Activated CD4-positive, alpha-beta memory T cell treated with anti-CD3 and anti-CD28 coated beads for 36 hours (primary cell): Measurements from ENCODE around the gene ADAMTS9. TPM values are rescaled to one million over a fixed set of nuclear protein-coding genes. Genes with fewer than 3 reads are reported as not detected.

ENCODE experiments used
- CTCF ChIA-PET: fragments of 350-600 bp; sonication (Branson Sonifier 250); formaldehyde crosslinking; loops from one replicate; lab custom pipeline; 2021; ENCODE audit warnings: antibody characterized with exemption, inconsistent platforms; lab: Charles Lee
- POLR2A ChIA-PET: fragments of 350-600 bp; sonication (Branson Sonifier 250); formaldehyde crosslinking; loops from one replicate; lab custom pipeline; 2021; ENCODE audit warnings: antibody characterized with exemption; lab: Charles Lee
- DNase-seq: peaks from one replicate; pipeline ENCODE4 v3.0.0-alpha.2; 2020
- H3K27ac Mint-ChIP-seq: one replicate; pipeline ENCODE4 v1.8.0; 2021; ENCODE audit warnings: mixed read lengths
- H3K27me3 Mint-ChIP-seq: one replicate; pipeline ENCODE4 v1.8.0; 2021; ENCODE audit warnings: mixed read lengths
- H3K36me3 Mint-ChIP-seq: one replicate; pipeline ENCODE4 v1.8.0; 2021; ENCODE audit warnings: mixed read lengths
- H3K4me1 Mint-ChIP-seq: one replicate; pipeline ENCODE4 v1.8.0; 2021; ENCODE audit warnings: low read depth, mixed read lengths
- H3K4me3 Mint-ChIP-seq: one replicate; pipeline ENCODE4 v1.8.0; 2021; ENCODE audit warnings: mild to moderate bottlenecking, mixed read lengths
- H3K9me3 Mint-ChIP-seq: one replicate; pipeline ENCODE4 v1.8.0; 2021; ENCODE audit warnings: mixed read lengths
- intact Hi-C: fragments of 100-400 bp; cut with micrococcal nuclease; formaldehyde crosslinking; loops from one replicate; pipeline ENCODE4 v1.15.1; 2023
- total RNA-seq, 2 experiments: library from RNA; stranded (reverse); gene quantifications; one replicate each; pipeline ENCODE4 v1.2.3, GENCODE V29; 2021

ADAMTS9 gene
- total RNA-seq, 2 experiments from 2014 or later = not detected

- peaks cover 3% of the 10 kb centered on the region for H3K27me3 Mint-ChIP-seq
- H3K36me3 Mint-ChIP-seq = no peaks in the 10 kb centered on the region
- H3K27ac Mint-ChIP-seq = no peak overlapping the region
- no peaks in the 10 kb centered on the region for H3K9me3 Mint-ChIP-seq
- DNase-seq = no peak
- no peak overlapping the region for H3K4me3 Mint-ChIP-seq
- ChIA-PET POLR2A (no interaction called here), CTCF (no interaction called here)
- H3K4me1 Mint-ChIP-seq = peaks cover 2% of the 10 kb centered on the region
- intact Hi-C loops = no loop called here
Observed at GRCh38 chr3:64536166-64536565, 151.6 kb downstream of the ADAMTS9 start.

- Mint-ChIP-seq H3K27me3 (peaks cover 5% of the 10 kb centered on the region), H3K9me3 (no peaks in the 10 kb centered on the region), H3K4me3 (no peak overlapping the region), H3K4me1 (peaks cover 2% of the 10 kb centered on the region), H3K27ac (no peak overlapping the region), H3K36me3 (no peaks in the 10 kb centered on the region)
- ChIA-PET CTCF (interaction anchor here (0.8 to 1.7 kb wide), 6 partner anchors 15 to 1213 kb away, joined by 3 to 4 read pairs (median 3); no protein-coding TSS in a partner anchor), POLR2A (no interaction called here)
- intact Hi-C loops = loop anchor here (5.0 kb wide), 1 partner anchor 904 kb away; no protein-coding TSS in a partner anchor
- DNase-seq = peak; percentile 65
Observed at GRCh38 chr3:64533617-64534317, 154.0 kb downstream of the ADAMTS9 start.

- intact Hi-C loops = loop anchor here (5.0 kb wide), 1 partner anchor 907 kb away; no protein-coding TSS in a partner anchor
- ChIA-PET POLR2A (no interaction called here), CTCF (interaction anchor here (0.8 to 1.1 kb wide), 3 partner anchors 11 to 1608 kb away, joined by 3 to 4 read pairs (median 3); no protein-coding TSS in a partner anchor)
- Mint-ChIP-seq H3K9me3 (no peaks in the 10 kb centered on the region), H3K4me3 (no peak overlapping the region), H3K27me3 (peaks cover 9% of the 10 kb centered on the region), H3K27ac (no peak overlapping the region), H3K36me3 (no peaks in the 10 kb centered on the region), H3K4me1 (peaks cover 2% of the 10 kb centered on the region)
- DNase-seq = peak; percentile 26
Observed at GRCh38 chr3:64530434-64531049, 157.3 kb downstream of the ADAMTS9 start.

- Mint-ChIP-seq H3K4me3 (no peak overlapping the region), H3K9me3 (peaks cover 4% of the 10 kb centered on the region), H3K4me1 (no peaks in the 10 kb centered on the region), H3K36me3 (no peaks in the 10 kb centered on the region), H3K27me3 (peaks cover 5% of the 10 kb centered on the region), H3K27ac (no peak overlapping the region)
- intact Hi-C loops = no loop called here
- DNase-seq = no peak
- ChIA-PET CTCF (no interaction called here), POLR2A (no interaction called here)
Observed at GRCh38 chr3:64523324-64523723, 164.5 kb downstream of the ADAMTS9 start.

GRCh38 chr3:64520334-64520733 lies 167.5 kb downstream of the ADAMTS9 start:
- no peak overlapping the region for H3K27ac Mint-ChIP-seq
- intact Hi-C loops = no loop called here

GRCh38 chr3:64518950-64519349 lies 168.8 kb downstream of the ADAMTS9 start:
- ChIA-PET CTCF (interaction anchor here (0.6 to 1.1 kb wide), 2 partner anchors 12 to 15 kb away, joined by 3 to 4 read pairs; no protein-coding TSS in a partner anchor), POLR2A (no interaction called here)
- H3K27me3 Mint-ChIP-seq = peaks cover 5% of the 10 kb centered on the region
- H3K9me3 Mint-ChIP-seq = peaks cover 4% of the 10 kb centered on the region
- no peak overlapping the region for H3K27ac Mint-ChIP-seq
- no peaks in the 10 kb centered on the region for H3K36me3 Mint-ChIP-seq
- no peaks in the 10 kb centered on the region for H3K4me1 Mint-ChIP-seq
- intact Hi-C loops = no loop called here
- no peak overlapping the region for H3K4me3 Mint-ChIP-seq
- no peak for DNase-seq

More at GRCh38 chr3:64520334-64520733, 167.5 kb downstream of the ADAMTS9 start:
- peaks cover 5% of the 10 kb centered on the region for H3K27me3 Mint-ChIP-seq
- no peak for DNase-seq
- ChIA-PET POLR2A (no interaction called here), CTCF (no interaction called here)
- H3K4me3 Mint-ChIP-seq = no peak overlapping the region
- H3K36me3 Mint-ChIP-seq = no peaks in the 10 kb centered on the region
- H3K9me3 Mint-ChIP-seq = peaks cover 4% of the 10 kb centered on the region
- no peaks in the 10 kb centered on the region for H3K4me1 Mint-ChIP-seq

GRCh38 chr3:64518496-64518895 lies 169.3 kb downstream of the ADAMTS9 start:
- H3K36me3 Mint-ChIP-seq = no peaks in the 10 kb centered on the region
- ChIA-PET POLR2A (no interaction called here), CTCF (interaction anchor here (1.1 kb wide), 1 partner anchor 15 kb away, joined by 4 read pairs; no protein-coding TSS in a partner anchor)
- H3K9me3 Mint-ChIP-seq = peaks cover 4% of the 10 kb centered on the region
- H3K27me3 Mint-ChIP-seq = peaks cover 5% of the 10 kb centered on the region
- no peak overlapping the region for H3K4me3 Mint-ChIP-seq
- no peak overlapping the region for H3K27ac Mint-ChIP-seq
- no peaks in the 10 kb centered on the region for H3K4me1 Mint-ChIP-seq
- no peak for DNase-seq
- intact Hi-C loops = no loop called here

- Mint-ChIP-seq H3K27me3 (peaks cover 5% of the 10 kb centered on the region), H3K4me1 (no peaks in the 10 kb centered on the region), H3K36me3 (no peaks in the 10 kb centered on the region), H3K4me3 (no peak overlapping the region), H3K9me3 (no peaks in the 10 kb centered on the region), H3K27ac (no peak overlapping the region)
- intact Hi-C loops = no loop called here
- DNase-seq = no peak
- ChIA-PET CTCF (no interaction called here), POLR2A (no interaction called here)
Observed at GRCh38 chr3:64514889-64515288, 172.9 kb downstream of the ADAMTS9 start.

- H3K36me3 Mint-ChIP-seq = no peaks in the 10 kb centered on the region
- ChIA-PET POLR2A (no interaction called here), CTCF (no interaction called here)
- no peaks in the 10 kb centered on the region for H3K9me3 Mint-ChIP-seq
- intact Hi-C loops = no loop called here
- DNase-seq = no peak
- H3K27me3 Mint-ChIP-seq = peaks cover 7% of the 10 kb centered on the region
- H3K4me3 Mint-ChIP-seq = no peak overlapping the region
- H3K27ac Mint-ChIP-seq = no peak overlapping the region
- no peaks in the 10 kb centered on the region for H3K4me1 Mint-ChIP-seq
Observed at GRCh38 chr3:64509206-64509605, 178.6 kb downstream of the ADAMTS9 start.

- intact Hi-C loops = no loop called here
- no peaks in the 10 kb centered on the region for H3K36me3 Mint-ChIP-seq
- CTCF ChIA-PET = no interaction called here
- no peak for DNase-seq
- H3K27ac Mint-ChIP-seq = no peak overlapping the region
- no peak overlapping the region for H3K4me3 Mint-ChIP-seq
- peaks cover 7% of the 10 kb centered on the region for H3K27me3 Mint-ChIP-seq
- H3K9me3 Mint-ChIP-seq = no peaks in the 10 kb centered on the region
- POLR2A ChIA-PET = no interaction called here
- H3K4me1 Mint-ChIP-seq = no peaks in the 10 kb centered on the region
Observed at GRCh38 chr3:64508140-64508539, 179.7 kb downstream of the ADAMTS9 start.

- Mint-ChIP-seq H3K36me3 (no peaks in the 10 kb centered on the region), H3K4me3 (no peak overlapping the region), H3K27me3 (peaks cover 7% of the 10 kb centered on the region), H3K27ac (no peak overlapping the region), H3K9me3 (no peaks in the 10 kb centered on the region), H3K4me1 (no peaks in the 10 kb centered on the region)
- DNase-seq = no peak
- CTCF ChIA-PET = interaction anchor here (1.1 kb wide), 1 partner anchor 27 kb away, joined by 4 read pairs; no protein-coding TSS in a partner anchor
- POLR2A ChIA-PET = no interaction called here
- intact Hi-C loops = no loop called here
Observed at GRCh38 chr3:64506255-64506654, 181.5 kb downstream of the ADAMTS9 start.

GRCh38 chr3:64505419-64505818 lies 182.4 kb downstream of the ADAMTS9 start:
- no peaks in the 10 kb centered on the region for H3K36me3 Mint-ChIP-seq
- H3K9me3 Mint-ChIP-seq = no peaks in the 10 kb centered on the region
- no peak overlapping the region for H3K27ac Mint-ChIP-seq
- no peak for DNase-seq
- no peaks in the 10 kb centered on the region for H3K4me1 Mint-ChIP-seq
- peaks cover 7% of the 10 kb centered on the region for H3K27me3 Mint-ChIP-seq
- ChIA-PET CTCF (no interaction called here), POLR2A (no interaction called here)
- H3K4me3 Mint-ChIP-seq = no peak overlapping the region
- intact Hi-C loops = no loop called here
